ENCODE results near the gene CXCL8.

Gene CXCL8

GRCh38 chr4:73751830-73752229 is 11.5 kb downstream of the CXCL8 start:
- H3K36me3 ChIP-seq (ENCODE audit: insufficient read depth, low read length): no peaks in the 10 kb centered on the region
- H3K4me3 ChIP-seq (ENCODE audit: low read length, poor library complexity, severe bottlenecking): no peak overlapping the region
- H3K4me1 ChIP-seq (ENCODE audit: insufficient read depth, low read length, poor library complexity, severe bottlenecking): no peaks in the 10 kb centered on the region
- no peak for TF ChIP-seq CTCF (conservative IDR thresholded peaks at IDR 0.05; ENCODE audit: low read length)
- TF ChIP-seq EZH2phosphoT487 (IDR thresholded peaks at IDR 0.05; ENCODE audit: borderline replicate concordance): no peak
- H4K20me1 ChIP-seq (ENCODE audit: insufficient read depth, low read length, poor library complexity, severe bottlenecking): no peaks in the 10 kb centered on the region
- H3K79me2 ChIP-seq (ENCODE audit: insufficient read depth, low read length): no peaks in the 10 kb centered on the region
- H3K9me3 ChIP-seq (ENCODE audit: insufficient read depth, low read depth, low read length): no peaks in the 10 kb centered on the region
- no peak overlapping the region for H3K4me2 ChIP-seq (ENCODE audit: low read depth, low read length, poor library complexity, severe bottlenecking)
- H3K9ac ChIP-seq (ENCODE audit: low read depth, low read length, poor library complexity, severe bottlenecking): no peak overlapping the region
- H3F3A ChIP-seq (ENCODE audit: low read depth): no peaks in the 10 kb centered on the region
- H3K27me3 ChIP-seq (ENCODE audit: insufficient read depth, low read length, poor library complexity, severe bottlenecking): peaks cover 3% of the 10 kb centered on the region
- H3K9me2 ChIP-seq (replicated peaks; ENCODE audit: low read depth, low read length): no peaks in the 10 kb centered on the region
- H2AFZ ChIP-seq (ENCODE audit: low read length): no peak overlapping the region

GRCh38 chr4:73752424-73752823 is 12.1 kb downstream of the CXCL8 start:
- no peaks in the 10 kb centered on the region for H3K79me2 ChIP-seq (ENCODE audit: insufficient read depth, low read length)
- H3F3A ChIP-seq (ENCODE audit: low read depth): no peaks in the 10 kb centered on the region
- TF ChIP-seq CTCF (conservative IDR thresholded peaks at IDR 0.05; ENCODE audit: low read length) (no peak), EZH2phosphoT487 (IDR thresholded peaks at IDR 0.05; ENCODE audit: borderline replicate concordance) (no peak)
- H3K4me1 ChIP-seq (ENCODE audit: insufficient read depth, low read length, poor library complexity, severe bottlenecking): no peaks in the 10 kb centered on the region
- no peaks in the 10 kb centered on the region for H3K36me3 ChIP-seq (ENCODE audit: insufficient read depth, low read length)
- no peak overlapping the region for H3K4me3 ChIP-seq (ENCODE audit: low read length, poor library complexity, severe bottlenecking)
- no peaks in the 10 kb centered on the region for H3K9me3 ChIP-seq (ENCODE audit: insufficient read depth, low read depth, low read length)
- no peaks in the 10 kb centered on the region for H3K9me2 ChIP-seq (replicated peaks; ENCODE audit: low read depth, low read length)
- no peaks in the 10 kb centered on the region for H4K20me1 ChIP-seq (ENCODE audit: insufficient read depth, low read length, poor library complexity, severe bottlenecking)
- no peak overlapping the region for H2AFZ ChIP-seq (ENCODE audit: low read length)
- H3K9ac ChIP-seq (ENCODE audit: low read depth, low read length, poor library complexity, severe bottlenecking): no peak overlapping the region
- no peak overlapping the region for H3K4me2 ChIP-seq (ENCODE audit: low read depth, low read length, poor library complexity, severe bottlenecking)
- H3K27me3 ChIP-seq (ENCODE audit: insufficient read depth, low read length, poor library complexity, severe bottlenecking): peaks cover 3% of the 10 kb centered on the region

GRCh38 chr4:73753215-73753614 is 12.8 kb downstream of the CXCL8 start:
- Histone ChIP-seq H2AFZ (ENCODE audit: low read length) (no peak overlapping the region), H3K9ac (ENCODE audit: low read depth, low read length, poor library complexity, severe bottlenecking) (no peak overlapping the region), H3K27me3 (ENCODE audit: insufficient read depth, low read length, poor library complexity, severe bottlenecking) (no peaks in the 10 kb centered on the region), H3K9me2 (replicated peaks; ENCODE audit: low read depth, low read length) (no peaks in the 10 kb centered on the region), H3F3A (ENCODE audit: low read depth) (no peaks in the 10 kb centered on the region), H3K36me3 (ENCODE audit: insufficient read depth, low read length) (no peaks in the 10 kb centered on the region), H3K4me2 (ENCODE audit: low read depth, low read length, poor library complexity, severe bottlenecking) (no peak overlapping the region), H3K79me2 (ENCODE audit: insufficient read depth, low read length) (no peaks in the 10 kb centered on the region), H4K20me1 (ENCODE audit: insufficient read depth, low read length, poor library complexity, severe bottlenecking) (no peaks in the 10 kb centered on the region), H3K9me3 (ENCODE audit: insufficient read depth, low read depth, low read length) (no peaks in the 10 kb centered on the region), H3K4me3 (ENCODE audit: low read length, poor library complexity, severe bottlenecking) (no peak overlapping the region), H3K4me1 (ENCODE audit: insufficient read depth, low read length, poor library complexity, severe bottlenecking) (no peaks in the 10 kb centered on the region)
- no peak for TF ChIP-seq EZH2phosphoT487 (IDR thresholded peaks at IDR 0.05; ENCODE audit: borderline replicate concordance)
- TF ChIP-seq CTCF (conservative IDR thresholded peaks at IDR 0.05; ENCODE audit: low read length): no peak
